ENCODE measurements around the gene FOXG1. TPM values are rescaled to one million over a fixed set of nuclear protein-coding genes. Genes with fewer than 3 reads are reported as not detected.

Gene FOXG1
- total RNA-seq, 2 experiments from 2014 or later: not detected

- intact Hi-C loops (cut with micrococcal nuclease): no loop called here
- H3K4me1 Mint-ChIP-seq (ENCODE audit: low read depth): peaks cover 8% of the 10 kb centered on the region
- no peak overlapping the region for H3K27ac Mint-ChIP-seq
- DNase-seq: no peak
- peaks cover 66% of the 10 kb centered on the region for H3K27me3 Mint-ChIP-seq
- H3K9me3 Mint-ChIP-seq: peaks cover 12% of the 10 kb centered on the region
- CTCF ChIA-PET: no interaction called here
- H3K4me3 Mint-ChIP-seq: no peak overlapping the region
- H3K36me3 Mint-ChIP-seq: peaks cover 18% of the 10 kb centered on the region
- POLR2A ChIA-PET: no interaction called here
Measured at GRCh38 chr14:28764257-28765160, 2.1 kb upstream of the FOXG1 start.

- H3K36me3 Mint-ChIP-seq: peaks cover 14% of the 10 kb centered on the region
- no peak for DNase-seq
- peaks cover 8% of the 10 kb centered on the region for H3K9me3 Mint-ChIP-seq
- H3K4me3 Mint-ChIP-seq: no peak overlapping the region
- H3K27me3 Mint-ChIP-seq: peaks cover 59% of the 10 kb centered on the region
- intact Hi-C loops (cut with micrococcal nuclease): no loop called here
- peaks cover 8% of the 10 kb centered on the region for H3K4me1 Mint-ChIP-seq (ENCODE audit: low read depth)
- POLR2A ChIA-PET: no interaction called here
- CTCF ChIA-PET: no interaction called here
- H3K27ac Mint-ChIP-seq: no peak overlapping the region
Measured at GRCh38 chr14:28765169-28765830, 1.3 kb upstream of the FOXG1 start.

- Mint-ChIP-seq H3K9me3 (peaks cover 8% of the 10 kb centered on the region), H3K36me3 (peaks cover 14% of the 10 kb centered on the region), H3K4me3 (peak overlapping the region; percentile 27), H3K27me3 (peaks cover 62% of the 10 kb centered on the region), H3K27ac (no peak overlapping the region), H3K4me1 (ENCODE audit: low read depth) (peaks cover 8% of the 10 kb centered on the region)
- ChIA-PET CTCF (no interaction called here), POLR2A (no interaction called here)
- no peak for DNase-seq
- intact Hi-C loops (cut with micrococcal nuclease): no loop called here
Measured at GRCh38 chr14:28765831-28766468, 637 bp upstream of the FOXG1 start.

- Mint-ChIP-seq H3K36me3 (peaks cover 14% of the 10 kb centered on the region), H3K4me3 (no peak overlapping the region)
Measured at GRCh38 chr14:28767030-28767852, 654 bp downstream of the FOXG1 start.

GRCh38 chr14:28767853-28768741 is 1.5 kb downstream of the FOXG1 start:
- no peak overlapping the region for H3K4me3 Mint-ChIP-seq
- peaks cover 51% of the 10 kb centered on the region for H3K27me3 Mint-ChIP-seq

More at GRCh38 chr14:28767030-28767852, 654 bp downstream of the FOXG1 start:
- peaks cover 51% of the 10 kb centered on the region for H3K27me3 Mint-ChIP-seq
- no peak for DNase-seq
- H3K4me1 Mint-ChIP-seq (ENCODE audit: low read depth): peaks cover 8% of the 10 kb centered on the region
- ChIA-PET CTCF (no interaction called here), POLR2A (no interaction called here)
- H3K27ac Mint-ChIP-seq: no peak overlapping the region
- intact Hi-C loops (cut with micrococcal nuclease): no loop called here
- H3K9me3 Mint-ChIP-seq: peaks cover 8% of the 10 kb centered on the region

GRCh38 chr14:28769276-28769880 is 2.8 kb downstream of the FOXG1 start:
- Mint-ChIP-seq H3K9me3 (peaks cover 8% of the 10 kb centered on the region), H3K4me1 (ENCODE audit: low read depth) (peaks cover 8% of the 10 kb centered on the region), H3K27me3 (peaks cover 57% of the 10 kb centered on the region), H3K27ac (no peak overlapping the region), H3K4me3 (no peak overlapping the region), H3K36me3 (peaks cover 18% of the 10 kb centered on the region)
- CTCF ChIA-PET: no interaction called here
- intact Hi-C loops (cut with micrococcal nuclease): no loop called here
- POLR2A ChIA-PET: no interaction called here
- no peak for DNase-seq

More at GRCh38 chr14:28767853-28768741, 1.5 kb downstream of the FOXG1 start:
- intact Hi-C loops (cut with micrococcal nuclease): no loop called here
- ChIA-PET POLR2A (no interaction called here), CTCF (interaction anchor here (0.5 kb wide), 1 partner anchor 36 kb away, joined by 3 read pairs; no protein-coding TSS in a partner anchor)
- no peak overlapping the region for H3K27ac Mint-ChIP-seq
- H3K9me3 Mint-ChIP-seq: peaks cover 8% of the 10 kb centered on the region
- peaks cover 14% of the 10 kb centered on the region for H3K36me3 Mint-ChIP-seq
- H3K4me1 Mint-ChIP-seq (ENCODE audit: low read depth): peaks cover 8% of the 10 kb centered on the region
- no peak for DNase-seq

DNA sequence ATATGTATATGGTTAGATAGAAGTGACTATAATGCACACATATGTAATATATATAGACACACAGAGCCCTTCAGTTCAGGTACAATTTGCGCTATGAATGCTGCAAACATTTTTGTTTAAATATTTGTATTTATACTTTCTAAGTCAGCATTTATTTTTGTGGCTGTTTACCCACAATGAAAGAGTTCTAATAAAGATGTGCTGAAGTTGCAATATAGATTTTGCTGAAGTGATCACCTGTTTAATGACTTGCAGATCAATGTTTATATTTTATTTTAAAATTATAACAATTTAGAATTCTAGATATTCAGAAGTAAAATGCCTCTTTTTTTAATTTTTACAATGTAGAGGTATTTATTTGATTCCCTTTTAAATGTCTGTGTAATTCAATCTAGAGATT is 3.5 kb downstream of the FOXG1 start:
- Mint-ChIP-seq H3K27ac (no peak overlapping the region), H3K36me3 (peaks cover 17% of the 10 kb centered on the region), H3K27me3 (peaks cover 57% of the 10 kb centered on the region), H3K4me1 (ENCODE audit: low read depth) (peaks cover 8% of the 10 kb centered on the region), H3K9me3 (peaks cover 8% of the 10 kb centered on the region), H3K4me3 (no peak overlapping the region)
- CTCF ChIA-PET: no interaction called here
- POLR2A ChIA-PET: no interaction called here
- DNase-seq: no peak
- intact Hi-C loops (cut with micrococcal nuclease): no loop called here

DNA sequence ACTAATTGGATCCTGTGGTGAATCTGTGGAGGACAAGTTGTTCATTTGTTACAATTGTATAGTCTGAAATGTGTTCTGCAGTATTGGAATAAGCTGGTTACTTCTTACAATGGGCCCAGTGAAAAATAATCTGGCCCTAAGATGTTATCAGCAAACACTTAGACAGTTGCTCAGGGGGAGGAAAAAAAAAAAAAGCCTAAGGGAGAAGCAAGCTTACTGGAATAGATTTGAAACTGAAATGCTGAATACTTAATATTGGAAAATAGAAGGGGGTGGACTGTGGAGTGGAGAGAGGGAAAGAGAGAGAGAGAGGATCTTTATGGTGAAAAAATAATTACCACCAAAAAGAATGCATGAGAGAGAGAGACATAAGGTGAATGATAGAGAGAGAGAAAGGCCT is 4.0 kb downstream of the FOXG1 start:
- Mint-ChIP-seq H3K4me1 (ENCODE audit: low read depth) (peaks cover 5% of the 10 kb centered on the region), H3K27me3 (peaks cover 57% of the 10 kb centered on the region), H3K27ac (no peak overlapping the region), H3K9me3 (peaks cover 8% of the 10 kb centered on the region), H3K4me3 (no peak overlapping the region), H3K36me3 (peaks cover 17% of the 10 kb centered on the region)
- no peak for DNase-seq
- ChIA-PET POLR2A (no interaction called here), CTCF (no interaction called here)
- intact Hi-C loops (cut with micrococcal nuclease): no loop called here

- H3K9me3 Mint-ChIP-seq: peaks cover 8% of the 10 kb centered on the region
- DNase-seq: no peak
- POLR2A ChIA-PET: no interaction called here
- peaks cover 3% of the 10 kb centered on the region for H3K4me1 Mint-ChIP-seq (ENCODE audit: low read depth)
- H3K4me3 Mint-ChIP-seq: no peak overlapping the region
- H3K36me3 Mint-ChIP-seq: peaks cover 17% of the 10 kb centered on the region
- H3K27ac Mint-ChIP-seq: no peak overlapping the region
- intact Hi-C loops (cut with micrococcal nuclease): no loop called here
- peaks cover 55% of the 10 kb centered on the region for H3K27me3 Mint-ChIP-seq
- CTCF ChIA-PET: no interaction called here
Measured at GRCh38 chr14:28771168-28771567, 4.6 kb downstream of the FOXG1 start.

- no peak overlapping the region for H3K4me3 Mint-ChIP-seq
Measured at GRCh38 chr14:28772613-28773012, 6.0 kb downstream of the FOXG1 start.

GRCh38 chr14:28773176-28773575 is 6.6 kb downstream of the FOXG1 start:
- ChIA-PET POLR2A (no interaction called here), CTCF (interaction anchor here (1.9 kb wide), 1 partner anchor 16 kb away, joined by 5 read pairs; no protein-coding TSS in a partner anchor)
- Mint-ChIP-seq H3K9me3 (peaks cover 3% of the 10 kb centered on the region), H3K36me3 (peaks cover 11% of the 10 kb centered on the region), H3K4me3 (no peak overlapping the region), H3K27ac (no peak overlapping the region), H3K4me1 (ENCODE audit: low read depth) (peaks cover 2% of the 10 kb centered on the region), H3K27me3 (peaks cover 50% of the 10 kb centered on the region)
- no peak for DNase-seq
- intact Hi-C loops (cut with micrococcal nuclease): no loop called here

More at GRCh38 chr14:28772613-28773012, 6.0 kb downstream of the FOXG1 start:
- Mint-ChIP-seq H3K27me3 (peaks cover 54% of the 10 kb centered on the region), H3K27ac (no peak overlapping the region), H3K36me3 (peaks cover 17% of the 10 kb centered on the region), H3K9me3 (peaks cover 8% of the 10 kb centered on the region), H3K4me1 (ENCODE audit: low read depth) (peaks cover 2% of the 10 kb centered on the region)
- POLR2A ChIA-PET: no interaction called here
- intact Hi-C loops (cut with micrococcal nuclease): no loop called here
- no peak for DNase-seq
- CTCF ChIA-PET: interaction anchor here (1.9 kb wide), 1 partner anchor 15 kb away, joined by 5 read pairs; no protein-coding TSS in a partner anchor
